Middle frontal gyrus (tissue), 1 donor: ENCODE data around the gene SDHD.

Experiments used
- DNase-seq: peaks from one replicate; pipeline ENCODE4 v3.0.0-alpha.2; 2015; ENCODE audit warnings: low spot score; ENCODE audit errors: extremely low spot score

Gene SDHD

GRCh38 chr11:112100462-112100861 lies 13.8 kb downstream of the SDHD start:
- no peak for DNase-seq

- DNase-seq, result no peak
These were observed 16.8 kb downstream of the SDHD start for GRCh38 chr11:112103446-112103845.

DNA sequence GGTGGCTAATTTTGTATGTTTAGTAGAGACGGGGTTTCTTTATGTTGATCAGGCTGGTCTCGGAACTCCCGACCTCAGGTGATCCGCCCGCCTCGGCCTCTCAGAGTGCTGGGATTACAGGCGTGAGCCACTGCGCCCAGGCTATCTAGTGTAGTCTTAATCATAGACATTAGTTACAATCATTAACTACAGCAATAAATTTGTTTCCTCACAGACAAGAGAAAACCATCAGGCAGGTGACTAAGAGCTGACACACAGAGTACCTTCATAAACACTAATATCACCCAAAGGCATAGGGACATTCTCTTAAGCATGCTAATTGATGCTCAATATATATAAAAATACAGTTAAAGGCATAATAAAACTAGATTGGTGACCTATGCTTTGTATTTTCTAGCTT lies 19.4 kb downstream of the SDHD start:
- DNase-seq, result no peak

GRCh38 chr11:112113539-112114457 lies 27.1 kb downstream of the SDHD start:
- DNase-seq, result peak; percentile 26

DNA sequence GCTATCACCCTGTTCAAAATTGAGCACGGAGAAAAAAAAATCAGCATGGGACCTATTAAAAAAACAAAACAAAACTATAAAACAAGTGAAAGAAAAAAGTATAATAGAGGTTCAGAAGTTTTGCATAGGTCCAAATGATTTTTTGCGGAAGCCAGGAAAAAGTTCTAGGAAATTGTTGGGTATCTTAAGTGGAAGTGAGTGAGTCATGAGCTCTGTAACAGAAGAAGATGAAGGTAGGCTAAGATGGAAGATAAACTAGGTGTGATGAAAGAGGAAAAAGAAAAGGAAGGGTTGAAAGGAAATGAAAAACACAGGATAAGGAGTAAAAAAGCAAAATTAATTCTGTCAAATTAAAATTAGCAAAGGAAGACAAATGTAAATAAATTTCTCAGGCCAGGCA lies 27.8 kb downstream of the SDHD start:
- DNase-seq, result no peak

DNA sequence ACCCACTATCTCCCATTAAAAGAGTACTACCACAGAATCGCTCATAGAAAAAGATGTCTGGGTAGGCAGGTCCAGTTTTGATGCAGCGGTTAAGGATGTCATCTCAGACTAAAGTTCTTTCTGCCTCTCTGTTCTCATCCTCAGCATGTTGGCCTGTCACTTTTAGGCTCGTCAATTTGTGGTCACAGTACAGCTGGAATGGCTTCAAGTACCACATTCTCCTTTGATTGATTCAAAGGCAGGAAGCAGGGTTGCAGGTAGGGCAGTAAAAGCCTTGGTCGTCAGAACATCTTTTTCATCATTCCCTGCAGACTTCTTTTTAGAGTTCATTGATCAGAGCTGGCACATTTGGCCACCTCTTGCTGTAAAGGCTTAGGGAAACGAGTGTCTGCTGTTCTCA lies 28.7 kb downstream of the SDHD start:
- no peak for DNase-seq

- DNase-seq, result no peak
These were observed 31.5 kb downstream of the SDHD start for GRCh38 chr11:112118176-112118575.

DNA sequence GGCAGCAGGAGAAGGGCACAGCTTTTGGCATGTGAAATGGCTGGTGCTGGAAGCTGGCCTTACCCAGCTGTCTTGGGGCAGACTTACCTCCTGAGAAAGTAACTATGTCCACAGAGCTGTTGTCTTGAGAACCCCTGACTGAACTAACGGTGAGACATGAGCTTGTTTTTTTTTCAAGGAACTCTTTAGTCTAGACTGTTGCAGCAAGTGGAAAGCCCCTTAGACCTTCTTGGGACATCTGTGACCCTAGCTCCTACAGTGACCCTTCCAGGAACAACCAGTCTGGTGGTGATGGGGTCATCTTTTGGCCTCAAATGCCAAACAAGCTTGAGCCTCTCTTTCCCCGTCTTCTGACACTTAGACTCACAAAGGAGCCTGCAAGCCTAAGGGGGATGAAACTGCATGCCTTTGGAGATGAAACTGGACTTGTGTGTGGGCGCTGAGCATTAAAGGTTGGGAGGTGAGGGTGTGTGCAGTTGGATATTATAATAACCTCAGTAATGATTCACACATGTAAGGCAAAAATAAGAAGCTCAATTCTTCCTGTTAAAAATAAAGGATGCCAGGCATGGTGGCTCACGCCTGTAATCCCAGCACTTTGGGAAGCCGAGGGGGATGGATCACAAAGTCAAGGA lies 35.4 kb downstream of the SDHD start:
- DNase-seq, result no peak

DNA sequence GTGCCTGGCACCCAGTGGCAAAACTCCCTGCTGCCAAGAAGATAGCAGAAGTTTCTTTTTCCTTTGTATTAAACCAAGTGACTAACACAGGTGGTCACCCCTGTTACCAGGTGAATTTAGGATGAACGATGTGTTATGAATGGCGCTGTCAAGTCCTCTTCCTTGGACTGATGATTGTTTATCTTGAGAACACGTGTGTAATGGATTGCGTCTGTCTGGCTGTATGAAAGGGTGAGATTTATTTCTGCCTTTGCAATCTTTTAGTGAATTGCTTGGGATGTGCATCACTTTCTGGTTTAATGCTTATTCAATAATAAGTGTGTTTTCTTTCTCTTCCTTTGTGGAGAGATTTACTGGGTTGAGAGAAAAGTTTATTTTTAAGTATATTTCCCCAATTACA lies 36.5 kb downstream of the SDHD start:
- DNase-seq, result no peak

GRCh38 chr11:112127056-112127455 lies 40.4 kb downstream of the SDHD start:
- no peak for DNase-seq

DNA sequence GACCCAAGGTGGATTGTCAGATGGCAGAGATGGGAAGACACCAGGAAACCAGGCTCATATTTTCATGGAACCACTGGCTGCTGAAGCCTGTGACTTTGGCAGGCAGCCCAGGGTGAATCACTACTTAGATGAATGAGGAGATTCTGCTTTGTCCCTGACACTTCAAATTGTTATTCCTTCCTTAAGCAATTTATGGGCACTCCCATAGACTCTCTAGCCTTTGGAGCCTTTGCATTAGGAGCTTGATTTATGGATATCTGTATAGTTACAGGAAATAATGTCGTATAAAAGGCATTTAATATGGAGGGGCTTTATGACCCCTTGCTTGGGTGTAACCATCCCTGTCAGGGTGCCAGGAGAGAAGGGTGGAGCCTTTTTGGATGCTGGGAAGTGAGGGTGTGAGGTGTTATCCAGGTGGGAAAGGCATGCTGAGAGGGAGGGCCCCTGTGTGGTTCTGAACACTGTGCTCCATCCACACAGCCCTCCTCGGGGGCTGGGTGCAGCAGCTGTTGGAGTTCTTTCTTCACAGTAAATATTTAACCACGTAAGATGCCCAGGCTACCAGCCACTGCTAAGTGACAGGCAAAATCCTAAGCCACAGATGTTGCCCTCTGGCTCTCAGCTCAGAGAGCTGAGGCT lies 41.9 kb downstream of the SDHD start:
- DNase-seq, result no peak

DNA sequence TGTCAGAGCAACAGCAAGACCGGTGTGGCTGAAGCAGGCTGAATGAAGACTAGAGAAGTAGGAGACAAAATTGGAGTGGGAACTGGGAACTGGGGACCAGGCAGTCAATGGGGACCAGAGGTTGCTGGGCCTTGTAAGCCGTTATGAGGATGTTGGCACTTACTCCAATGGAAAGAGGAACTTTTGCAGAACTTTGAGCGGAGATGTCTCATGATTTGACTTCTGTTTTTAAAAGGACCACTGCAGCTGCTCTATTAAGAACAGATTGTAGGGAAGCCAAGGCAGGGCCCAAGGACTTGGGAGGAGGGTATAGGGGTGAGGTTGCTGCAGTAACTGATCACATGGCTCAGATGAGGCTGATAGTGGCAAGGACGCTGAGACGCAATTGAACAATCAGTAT lies 43.0 kb downstream of the SDHD start:
- DNase-seq, result no peak

DNA sequence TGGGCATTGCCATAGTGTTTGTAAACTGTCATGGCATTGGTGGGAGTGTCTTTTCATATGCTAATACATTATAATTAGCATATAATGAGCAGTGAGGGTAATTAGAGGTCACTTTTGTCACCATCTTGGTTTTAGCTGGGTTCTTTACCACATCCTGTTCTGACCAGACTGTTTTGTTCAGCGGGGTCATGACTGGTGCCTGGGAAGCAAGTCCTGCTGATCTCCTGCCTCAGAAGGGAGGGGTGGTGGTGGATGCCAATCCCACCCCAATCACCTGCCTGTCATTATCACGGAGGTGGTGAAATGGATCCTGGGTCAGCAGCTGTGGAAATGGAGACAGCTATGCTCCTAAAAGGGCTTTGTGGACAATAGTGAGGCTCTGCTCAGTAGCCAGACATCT lies 46.1 kb downstream of the SDHD start:
- no peak for DNase-seq

GRCh38 chr11:112134473-112134872 lies 47.8 kb downstream of the SDHD start:
- no peak for DNase-seq

DNA sequence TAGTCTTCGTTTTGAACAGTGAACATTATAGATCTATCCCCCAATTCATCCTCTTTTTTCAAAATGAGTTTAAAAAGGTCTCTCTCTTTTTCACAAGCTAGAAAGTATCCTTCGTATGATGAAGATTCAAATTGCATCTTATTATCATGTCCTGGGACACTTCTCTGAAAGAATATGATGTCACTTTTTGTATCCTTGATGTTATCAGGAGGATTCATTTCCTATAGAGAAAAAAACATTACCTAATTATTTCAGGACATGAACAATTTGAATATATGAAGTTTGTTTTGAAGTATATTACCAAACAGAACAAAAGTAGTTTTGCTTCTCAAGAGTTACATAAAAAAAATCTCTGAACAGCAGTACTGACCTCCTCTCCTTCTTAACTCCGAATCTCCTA lies 56.9 kb downstream of the SDHD start:
- DNase-seq, result no peak
